GM12878 (cell line): ENCODE measurements around the gene CIB4. TPM values are rescaled to one million over a fixed set of nuclear protein-coding genes. Genes with fewer than 3 reads are reported as not detected.

ENCODE experiments used
- ATAC-seq: fragments of 200-7000 bp; cut with Tn5 transposase; 3 replicates; pipeline ENCODE4 v1.9.1; 2020; ENCODE audit warnings: mild to moderate bottlenecking, moderate library complexity
- BruUV-seq: library from RNA; stranded (reverse); fragments of 400-500 nt; replicated peaks from 2 replicates; lab custom pipeline; 2021; lab: Mats Ljungman, UMichigan
- CTCF ChIA-PET: fragments of 300-600 bp; sonication (Branson Sonifier 250); formaldehyde crosslinking; extraction: SDS; loops from one replicate; lab custom pipeline; 2021; ENCODE audit warnings: inconsistent platforms; lab: Yijun Ruan, JAX
- POLR2A ChIA-PET: fragments of 350-600 bp; formaldehyde crosslinking; extraction: SDS; loops from one replicate; lab custom pipeline; 2021; ENCODE audit warnings: inconsistent platforms; lab: Charles Lee
- RAD21 ChIA-PET: fragments of 300-600 bp; sonication (Branson Sonifier 250); formaldehyde crosslinking; loops from one replicate; lab custom pipeline; 2023; ENCODE audit warnings: antibody characterized with exemption; ENCODE audit not compliant: unreplicated experiment; lab: Charles Lee
- SMC1A ChIA-PET: fragments of 300-600 bp; sonication (Branson Sonifier 250); formaldehyde crosslinking; loops from one replicate; lab custom pipeline; 2023; ENCODE audit not compliant: unreplicated experiment, uncharacterized antibody; lab: Charles Lee
- DNase-seq: peaks from one replicate; pipeline ENCODE4 v3.0.0-alpha.2; 2011; ENCODE audit warnings: low read depth, low spot score
- FAIRE-seq: peaks from 3 replicates; lab custom pipeline; 2011; peaks lifted over from hg19 to GRCh38; lab: Jason Lieb, UNC
- H2AFZ ChIP-seq: 2 replicates; pipeline ENCODE4 v1.6.0; 2011; ENCODE audit warnings: low read depth, low read length, control low read depth; ENCODE audit not compliant: control insufficient read depth
- H3K27ac ChIP-seq: 2 replicates; pipeline ENCODE4 v1.5.1; 2011; ENCODE audit warnings: control low read depth; ENCODE audit not compliant: control insufficient read depth, insufficient read depth
- H3K27me3 ChIP-seq, 2 experiments: replicated peaks in 1 of 2; 2 replicates each; pipeline versions ENCODE4 v1.6.0 to v1.6.1; 2011; ENCODE audit warnings: low read length in 1 of 2; ENCODE audit not compliant: control insufficient read depth in 2 of 2, insufficient read depth in 2 of 2
- H3K36me3 ChIP-seq, 2 experiments: 2 replicates each; pipeline ENCODE4 v1.5.1; 2011; ENCODE audit warnings: low read length in 1 of 2; ENCODE audit not compliant: control insufficient read depth in 2 of 2, insufficient read depth in 2 of 2
- H3K4me1 ChIP-seq: 2 replicates; pipeline ENCODE4 v1.6.1; 2011; ENCODE audit warnings: mild to moderate bottlenecking, low read length, moderate library complexity, mixed read lengths; ENCODE audit not compliant: control insufficient read depth, insufficient read depth
- H3K4me2 ChIP-seq: 2 replicates; pipeline ENCODE4 v1.6.0; 2011; ENCODE audit warnings: control low read depth; ENCODE audit not compliant: control insufficient read depth, insufficient read depth
- H3K4me3 ChIP-seq: fragments of 200-600 bp; sonication (generic); 2 replicates; pipeline ENCODE4 v1.5.1; 2016
- H3K79me2 ChIP-seq: 2 replicates; pipeline ENCODE4 v1.6.0; 2011; ENCODE audit warnings: low read length; ENCODE audit not compliant: control insufficient read depth, insufficient read depth
- H3K9ac ChIP-seq: 2 replicates; pipeline ENCODE4 v1.8.0; 2011; ENCODE audit warnings: low read length, control low read depth, mixed read lengths; ENCODE audit not compliant: control insufficient read depth, insufficient read depth
- H3K9me3 ChIP-seq: replicated peaks from 3 replicates; pipeline ENCODE4 v1.5.1; 2011; ENCODE audit warnings: mild to moderate bottlenecking, low read length; ENCODE audit not compliant: control insufficient read depth, insufficient read depth
- H4K20me1 ChIP-seq: 2 replicates; pipeline ENCODE4 v1.6.0; 2011; ENCODE audit not compliant: control insufficient read depth, insufficient read depth
- ASH2L ChIP-seq: fragments of 300-600, 200-600 bp; sonication (generic); IDR thresholded peaks from 2 replicates; pipeline ENCODE4 v1.6.1; 2017; ENCODE audit warnings: low read depth, mild to moderate bottlenecking, borderline replicate concordance
- CHD2 ChIP-seq: IDR thresholded peaks from 2 replicates; pipeline ENCODE4 v1.6.1; 2011; ENCODE audit warnings: low read depth, low read length, improper control_type of control experiment, borderline replicate concordance
- NFYB ChIP-seq: IDR thresholded peaks from 2 replicates; pipeline ENCODE4 v1.6.1; 2011; ENCODE audit warnings: low read depth, mild to moderate bottlenecking, low read length, improper control_type of control experiment, moderate library complexity; ENCODE audit not compliant: insufficient read depth
- POLR2A ChIP-seq: IDR thresholded peaks from 2 replicates; pipeline ENCODE4 v1.6.1; 2011; ENCODE audit warnings: low read depth, mild to moderate bottlenecking, low read length
- RB1 ChIP-seq: fragments of 450-650 bp; formaldehyde crosslinking; IDR thresholded peaks from 2 replicates; pipeline ENCODE4 v1.6.1; 2017; ENCODE audit warnings: mild to moderate bottlenecking, borderline replicate concordance
- RCOR1 ChIP-seq: conservative IDR thresholded peaks from 2 replicates; pipeline ENCODE4 v1.6.1; 2012; ENCODE audit warnings: low read depth, low read length, improper control_type of control experiment
- SREBF2 ChIP-seq: IDR thresholded peaks from 2 replicates; pipeline ENCODE4 v1.6.1; 2012; ENCODE audit warnings: mild to moderate bottlenecking, low read length
- STAT3 ChIP-seq: IDR thresholded peaks from 2 replicates; pipeline ENCODE4 v1.6.1; 2011; ENCODE audit warnings: low read depth, low read length, improper control_type of control experiment
- TARDBP ChIP-seq: IDR thresholded peaks from 2 replicates; pipeline ENCODE4 v1.6.1; 2016; ENCODE audit warnings: borderline replicate concordance
- ZBED1 ChIP-seq: IDR thresholded peaks from 2 replicates; pipeline ENCODE4 v1.6.1; 2016; ENCODE audit warnings: borderline replicate concordance
- ZNF207 ChIP-seq: fragments of 450-650 bp; IDR thresholded peaks from 2 replicates; pipeline ENCODE4 v1.6.1; 2014; ENCODE audit warnings: antibody characterized with exemption, mild to moderate bottlenecking, borderline replicate concordance
- WGBS: methylation state at CpG from one replicate; pipeline ENCODE4 v1.1.6; 2016; ENCODE audit warnings: low lambda C conversion rate; ENCODE audit not compliant: insufficient replicate concordance, insufficient coverage; ENCODE audit errors: missing lambda C conversion rate; 5-methylcytosine and 5-hydroxymethylcytosine counted together
- in situ Hi-C: fragments of 300-500 bp; cut with MboI; formaldehyde crosslinking; loops from 9 replicates; pipeline ENCODE4 v1.14.3; 2018; ENCODE audit warnings: mixed read lengths
- intact Hi-C: fragments of 100-400 bp; cut with micrococcal nuclease; formaldehyde crosslinking; loops from one replicate; pipeline ENCODE4 v1.14.2; 2022; ENCODE audit not compliant: unreplicated experiment
- polyA plus RNA-seq, 11 experiments: library from polyadenylated mRNA; depleted of rRNA in 4 of 11; unstranded in 6 of 11; stranded (reverse) in 5 of 11; fragments of >200 nt; fragmentation: Nextera tagmentation in 4 of 11; fragmentation: Illumina TruSeq in 1 of 11; extraction: Ambion mirVana in 4 of 11; extraction: Trizol in 1 of 11; gene quantifications; 1 replicate in 1 of 11; 2 replicates in 10 of 11; pipeline versions ENCODE4 v1.2.1 to v1.2.3, GENCODE V29; 2011 to 2016; ENCODE audit warnings: inconsistent platforms in 2 of 11, missing spikeins in 2 of 11, low read depth in 1 of 11
- total RNA-seq, 4 experiments: library from RNA; depleted of rRNA in 3 of 4; stranded (reverse); fragments of >200 nt in 3 of 4; fragmentation: Illumina TruSeq in 1 of 4; extraction: Trizol in 1 of 4; gene quantifications; 2 replicates each; pipeline versions ENCODE4 v1.2.1 to v1.2.3, GENCODE V29; 2013 to 2021
- TF ChIP-seq, protein P1 (sequence below): fragments of 450-650 bp; IDR thresholded peaks from 2 replicates; pipeline ENCODE4 v1.6.1; 2017; ENCODE audit warnings: low read depth, mild to moderate bottlenecking, moderate library complexity

CIB4 gene
- total and polyA plus RNA-seq, 10 of the 15 experiments (the other 5 are each of a cell fraction or from before 2014, with no cell fraction given) = not detected

DNA sequence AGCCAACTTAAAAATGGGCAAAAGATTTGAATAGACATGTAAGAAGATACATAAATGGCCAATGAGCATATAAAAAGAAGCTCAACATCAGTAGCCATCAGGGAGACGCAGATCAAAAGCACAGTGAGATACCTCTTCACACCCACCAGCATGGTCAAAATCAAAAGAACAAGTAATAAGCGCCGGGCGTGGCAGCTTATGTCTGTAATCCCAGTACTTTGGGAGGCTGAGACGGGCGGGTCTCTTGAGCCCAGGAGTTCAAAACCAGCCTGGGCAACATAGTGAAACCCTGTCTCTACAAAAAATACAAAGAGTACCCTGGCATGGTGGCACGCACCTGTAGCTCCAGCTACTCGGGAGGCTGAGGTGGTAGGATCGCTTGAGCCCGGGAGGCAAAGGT lies 4.6 kb upstream of the CIB4 start:
- WGBS = 35% methylated on average over 10 of the region's 10 CpGs
- no peak for FAIRE-seq
- Histone ChIP-seq H3K27me3 (peaks cover 0 to 2% of the 10 kb centered on the region in 2 experiments; a peak in 2 of 4 replicates), H4K20me1 (no peaks in the 10 kb centered on the region), H3K4me3 (no peak overlapping the region), H3K9me3 (no peaks in the 10 kb centered on the region), H3K4me1 (no peaks in the 10 kb centered on the region), H3K79me2 (no peaks in the 10 kb centered on the region), H3K36me3 (no peaks in the 10 kb centered on the region), H3K9ac (no peak overlapping the region)
- ChIA-PET CTCF (no interaction called here), SMC1A (no interaction called here)
- no peak for DNase-seq
- no peak for ATAC-seq
- intact Hi-C loops = no loop called here
- TF ChIP-seq RCOR1 = no peak
- TF ChIP-seq STAT3 = no peak
- TF ChIP-seq CHD2 = no peak
- TF ChIP-seq POLR2A = no peak
- no peak for TF ChIP-seq TARDBP
- no peak for TF ChIP-seq NFYB
- no peak for TF ChIP-seq SREBF2
- TF ChIP-seq, protein P1, sequence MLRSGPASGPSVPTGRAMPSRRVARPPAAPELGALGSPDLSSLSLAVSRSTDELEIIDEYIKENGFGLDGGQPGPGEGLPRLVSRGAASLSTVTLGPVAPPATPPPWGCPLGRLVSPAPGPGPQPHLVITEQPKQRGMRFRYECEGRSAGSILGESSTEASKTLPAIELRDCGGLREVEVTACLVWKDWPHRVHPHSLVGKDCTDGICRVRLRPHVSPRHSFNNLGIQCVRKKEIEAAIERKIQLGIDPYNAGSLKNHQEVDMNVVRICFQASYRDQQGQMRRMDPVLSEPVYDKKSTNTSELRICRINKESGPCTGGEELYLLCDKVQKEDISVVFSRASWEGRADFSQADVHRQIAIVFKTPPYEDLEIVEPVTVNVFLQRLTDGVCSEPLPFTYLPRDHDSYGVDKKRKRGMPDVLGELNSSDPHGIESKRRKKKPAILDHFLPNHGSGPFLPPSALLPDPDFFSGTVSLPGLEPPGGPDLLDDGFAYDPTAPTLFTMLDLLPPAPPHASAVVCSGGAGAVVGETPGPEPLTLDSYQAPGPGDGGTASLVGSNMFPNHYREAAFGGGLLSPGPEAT = no peak
- TF ChIP-seq ASH2L = no peak
- no peak for TF ChIP-seq RB1
- TF ChIP-seq ZBED1 = no peak
- no peak for TF ChIP-seq ZNF207
- TF ChIP-seq, all 136 proteins: peak for 0
- in situ Hi-C loops = no loop called here
- Histone ChIP-seq H2AFZ (no peak overlapping the region), H3K4me2 (no peak overlapping the region), H3K27ac (no peak overlapping the region)
- ChIA-PET RAD21 (no interaction called here), POLR2A (no interaction called here)
- BruUV-seq = no TSS peak
